Adrenal gland (tissue), 12 donors: ENCODE data around the gene DNAH8. TPM values are rescaled to one million over a fixed set of nuclear protein-coding genes. Genes with fewer than 3 reads are reported as not detected.

Source experiments
- DNase-seq, 7 donors: peaks; one replicate each; pipeline ENCODE4 v3.0.0-alpha.2; 2019 to 2020
- H3K27ac ChIP-seq, 5 donors: fragments of 200-600 bp; sonication (generic) in 4 of 5; 1 replicate in 3 of 5; 2 replicates in 2 of 5; pipeline versions ENCODE4 v1.5.1 to v1.8.0; 2016 to 2020; ENCODE audit warnings: mild to moderate bottlenecking in 1 of 5
- H3K27me3 ChIP-seq: fragments of 200-600 bp; 2 replicates; pipeline ENCODE4 v1.8.0; 2021
- H3K36me3 ChIP-seq, 2 donors: fragments of 200-600 bp; replicated peaks in 1 of 2; 1 replicate in 1 of 2; 2 replicates in 1 of 2; pipeline versions ENCODE4 v1.5.1 to v1.8.0; 2018 to 2022
- H3K4me1 ChIP-seq, 2 donors: fragments of 200-600 bp; replicated peaks in 1 of 2; 1 replicate in 1 of 2; 2 replicates in 1 of 2; pipeline versions ENCODE4 v1.5.1 to v1.8.0; 2018 to 2021
- H3K4me3 ChIP-seq, 4 donors: fragments of 200-600 bp; sonication (generic) in 3 of 4; one replicate each; pipeline ENCODE4 v1.5.1; 2016 to 2018
- H3K9me3 ChIP-seq, 3 donors: fragments of 200-600 bp; sonication (generic) in 1 of 3; replicated peaks in 1 of 3; 1 replicate in 2 of 3; 2 replicates in 1 of 3; pipeline versions ENCODE4 v1.5.1 to v1.8.0; 2016 to 2021
- POLR2A ChIP-seq, 2 donors: fragments of 450-650 bp; IDR thresholded peaks; one replicate each; pipeline ENCODE4 v1.6.1; 2017; ENCODE audit warnings: antibody characterized with exemption in 2 of 2, mild to moderate bottlenecking in 2 of 2, moderate library complexity in 1 of 2
- WGBS, 4 donors: extraction: QIAGEN DNeasy Blood & Tissue Kit in 2 of 4; methylation state at CpG; one replicate each; pipeline versions ENCODE4 v1.1.5 to v1.1.7; 2013 to 2017; 5-methylcytosine and 5-hydroxymethylcytosine counted together
- intact Hi-C, 2 donors: fragments of 100-400 bp; cut with DNase I; formaldehyde crosslinking; loops; one replicate each; pipeline versions ENCODE4 v1.14.1 to v1.15.0; 2022 to 2023
- polyA plus RNA-seq, 3 donors: library from polyadenylated mRNA; stranded (reverse); fragments of 200-250 nt in 2 of 3; fragments of 350-450 nt in 1 of 3; fragmentation: Illumina TruSeq in 1 of 3; extraction: RNeasy Lipid Tissue Mini Kit (QIAGEN cat#74804) in 1 of 3; gene quantifications; one replicate each; pipeline ENCODE4 v1.2.3, GENCODE V29; 2013 to 2014
- total RNA-seq, 9 donors: library from RNA; depleted of rRNA in 4 of 9; stranded (reverse); fragments of >200 nt in 4 of 9; fragments of 120-200 nt in 1 of 9; fragmentation: NEBNext Ultra II Directional in 1 of 9; extraction: Animal tissue kit (Norgen Biotek cat#: 25700) in 1 of 9; gene quantifications; one replicate each; pipeline versions ENCODE4 v1.1.0 to v1.2.4, GENCODE V29; 2013 to 2023
- TF ChIP-seq, protein P1 (sequence below), 6 experiments: fragments of 450-650 bp in 4 of 6; fragments of 200-600 bp in 2 of 6; sonication (generic) in 1 of 6; IDR thresholded peaks; 1 replicate in 5 of 6; 2 replicates in 1 of 6; pipeline versions ENCODE4 v1.5.1 to v1.8.0; 2016 to 2021; ENCODE audit warnings: antibody characterized with exemption in 6 of 6, mild to moderate bottlenecking in 2 of 6, moderate library complexity in 1 of 6
- donor health status: healthy with polysubstance abuse.
- donor health status: Bipolar disorder and iron deficiency.
- donor health status: DM: yes; HTN: yes; CAD: no.
- donor health status: DM: no; HTN: no; CAD: no.
- donor health status: DM: no; HTN: no; CAD: no.
- donor health status: DM: yes; HTN: yes; CAD: no.

DNAH8 gene
- total and polyA plus RNA-seq, 12 donors: under 0.01 to 0.02 TPM; not detected in 10

DNA sequence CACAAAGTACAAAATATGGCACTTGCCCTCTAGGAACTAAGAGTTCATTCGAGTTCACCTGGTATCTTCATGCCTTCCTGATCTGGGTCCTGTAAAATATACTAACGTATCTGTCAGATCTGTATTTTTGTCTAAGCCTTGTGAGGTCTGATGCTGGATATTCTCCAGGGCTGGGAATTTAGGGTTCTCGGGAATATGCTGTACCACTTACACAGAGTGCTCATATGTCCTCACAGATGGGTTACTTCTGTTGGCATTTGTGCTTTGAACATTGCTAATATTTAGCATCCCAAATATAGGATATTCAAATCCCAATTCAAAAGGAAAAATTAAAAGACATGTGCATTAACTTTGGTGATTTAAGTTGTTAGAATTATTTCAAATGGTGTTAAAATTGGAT lies 122.0 kb downstream of the DNAH8 start:
- H3K27me3 ChIP-seq: no peaks in the 10 kb centered on the region
- TF ChIP-seq, protein P1, sequence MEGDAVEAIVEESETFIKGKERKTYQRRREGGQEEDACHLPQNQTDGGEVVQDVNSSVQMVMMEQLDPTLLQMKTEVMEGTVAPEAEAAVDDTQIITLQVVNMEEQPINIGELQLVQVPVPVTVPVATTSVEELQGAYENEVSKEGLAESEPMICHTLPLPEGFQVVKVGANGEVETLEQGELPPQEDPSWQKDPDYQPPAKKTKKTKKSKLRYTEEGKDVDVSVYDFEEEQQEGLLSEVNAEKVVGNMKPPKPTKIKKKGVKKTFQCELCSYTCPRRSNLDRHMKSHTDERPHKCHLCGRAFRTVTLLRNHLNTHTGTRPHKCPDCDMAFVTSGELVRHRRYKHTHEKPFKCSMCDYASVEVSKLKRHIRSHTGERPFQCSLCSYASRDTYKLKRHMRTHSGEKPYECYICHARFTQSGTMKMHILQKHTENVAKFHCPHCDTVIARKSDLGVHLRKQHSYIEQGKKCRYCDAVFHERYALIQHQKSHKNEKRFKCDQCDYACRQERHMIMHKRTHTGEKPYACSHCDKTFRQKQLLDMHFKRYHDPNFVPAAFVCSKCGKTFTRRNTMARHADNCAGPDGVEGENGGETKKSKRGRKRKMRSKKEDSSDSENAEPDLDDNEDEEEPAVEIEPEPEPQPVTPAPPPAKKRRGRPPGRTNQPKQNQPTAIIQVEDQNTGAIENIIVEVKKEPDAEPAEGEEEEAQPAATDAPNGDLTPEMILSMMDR (IDR thresholded peaks at IDR 0.05): no peak
- no peak for TF ChIP-seq POLR2A (IDR thresholded peaks at IDR 0.05)
- H3K4me3 ChIP-seq: no peak overlapping the region
- H3K4me1 ChIP-seq: no peaks in the 10 kb centered on the region
- H3K36me3 ChIP-seq: no peaks in the 10 kb centered on the region
- no peak overlapping the region for H3K27ac ChIP-seq
- 77 to 88% (median 81%) methylated on average over 3 of the region's 3 CpGs for WGBS, 4 donors
- DNase-seq: no peak
- intact Hi-C loops: no loop called here
- H3K9me3 ChIP-seq: no peaks in the 10 kb centered on the region

DNA sequence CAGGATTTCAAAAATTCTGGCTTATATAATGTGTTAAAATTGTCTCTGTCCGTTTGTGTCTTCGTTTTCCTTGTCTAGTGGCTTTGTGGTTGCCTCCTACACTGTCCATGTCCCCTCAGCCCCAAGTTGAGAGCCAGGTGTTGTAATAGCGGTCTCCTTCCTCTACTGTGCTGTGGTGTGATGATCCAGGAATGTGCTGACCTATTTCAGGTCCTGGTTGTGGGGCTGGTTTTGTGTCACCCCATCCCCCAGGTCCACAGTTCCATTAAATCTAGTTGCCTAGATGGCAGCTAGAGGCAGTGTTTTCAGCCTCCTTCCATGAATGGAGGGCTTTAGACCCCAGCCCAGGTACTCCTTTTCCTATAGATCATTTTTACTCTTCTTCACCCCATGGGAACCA lies 128.7 kb downstream of the DNAH8 start:
- H3K27me3 ChIP-seq: no peaks in the 10 kb centered on the region
- no peak overlapping the region for H3K4me3 ChIP-seq
- no peak for DNase-seq
- intact Hi-C loops: no loop called here
- no peaks in the 10 kb centered on the region for H3K9me3 ChIP-seq
- 80 to 95% (median 86%) methylated on average over 3 of the region's 3 CpGs for WGBS, 4 donors
- no peaks in the 10 kb centered on the region for H3K36me3 ChIP-seq
- H3K27ac ChIP-seq: no peak overlapping the region
- H3K4me1 ChIP-seq: no peaks in the 10 kb centered on the region
- TF ChIP-seq, protein P1 (IDR thresholded peaks at IDR 0.05): no peak
- no peak for TF ChIP-seq POLR2A (IDR thresholded peaks at IDR 0.05)

DNA sequence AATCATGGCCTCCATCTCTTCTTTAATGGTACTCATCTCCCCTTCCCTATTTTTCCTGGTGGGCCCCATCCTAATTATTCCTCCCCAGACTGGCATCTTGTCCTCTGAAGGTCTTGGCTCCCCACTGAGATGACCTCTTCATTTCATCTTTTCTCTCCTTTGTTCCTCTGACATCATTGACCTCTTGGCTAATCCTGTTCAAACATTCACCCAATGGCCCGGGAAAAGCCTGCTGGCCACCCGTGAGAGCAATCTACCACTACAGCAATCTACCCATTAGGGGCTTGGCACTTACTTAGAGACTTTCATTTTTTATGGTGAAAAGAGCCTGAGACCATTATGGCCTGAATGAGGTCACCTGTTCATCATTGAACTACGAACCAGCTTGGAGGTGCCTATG lies 130.8 kb downstream of the DNAH8 start:
- intact Hi-C loops: no loop called here
- no peaks in the 10 kb centered on the region for H3K4me1 ChIP-seq
- H3K27ac ChIP-seq: no peak overlapping the region
- no peaks in the 10 kb centered on the region for H3K27me3 ChIP-seq
- no peak for TF ChIP-seq POLR2A (IDR thresholded peaks at IDR 0.05)
- TF ChIP-seq, protein P1 (IDR thresholded peaks at IDR 0.05): no peak
- no peaks in the 10 kb centered on the region for H3K36me3 ChIP-seq
- no peaks in the 10 kb centered on the region for H3K9me3 ChIP-seq
- no peak for DNase-seq
- 76 to 85% (median 84%) methylated on average over 2 to 3 of the region's 3 CpGs for WGBS, 4 donors
- H3K4me3 ChIP-seq: no peak overlapping the region

DNA sequence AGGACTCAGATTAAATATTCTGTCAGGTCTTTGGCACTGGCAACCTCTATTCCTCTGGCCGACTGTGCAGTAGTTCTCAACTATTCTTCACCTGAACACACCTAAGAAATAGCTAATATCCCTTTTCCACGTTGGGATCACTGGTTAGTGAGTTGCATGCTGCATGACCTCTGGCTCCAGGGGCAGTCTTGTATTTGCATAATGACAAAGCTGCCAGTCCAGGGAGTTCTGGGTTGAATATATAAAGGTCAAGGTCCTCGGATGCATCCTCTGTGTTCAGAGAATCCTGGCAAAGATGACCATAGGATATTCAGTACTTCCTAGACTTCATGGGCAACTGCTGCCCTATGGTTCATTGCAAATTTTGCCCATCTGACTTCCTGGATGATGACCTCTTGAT lies 131.2 kb downstream of the DNAH8 start:
- Histone ChIP-seq H3K4me3 (no peak overlapping the region), H3K9me3 (no peaks in the 10 kb centered on the region), H3K4me1 (no peaks in the 10 kb centered on the region), H3K27me3 (no peaks in the 10 kb centered on the region), H3K36me3 (no peaks in the 10 kb centered on the region), H3K27ac (no peak overlapping the region)
- DNase-seq: no peak
- 43 to 67% (median 58%) methylated on average over 3 of the region's 3 CpGs for WGBS, 4 donors
- TF ChIP-seq, protein P1 (IDR thresholded peaks at IDR 0.05): no peak
- no peak for TF ChIP-seq POLR2A (IDR thresholded peaks at IDR 0.05)
- intact Hi-C loops: no loop called here
